Ectodermal cell (in vitro differentiated cells): ENCODE data around the gene TNS3.
A peak's percentile ranks its signal among the peaks of the same experiment; 100 is the strongest.

Source experiments
- H3K27ac ChIP-seq: 2 replicates; pipeline ENCODE4 v1.7.0; 2013; ENCODE audit warnings: mild to moderate bottlenecking, low read depth, low read length; ENCODE audit not compliant: insufficient read depth, poor library complexity, severe bottlenecking
- H3K27me3 ChIP-seq: 2 replicates; pipeline ENCODE4 v1.7.0; 2013; ENCODE audit warnings: mild to moderate bottlenecking, low read length; ENCODE audit not compliant: insufficient read depth, control insufficient read depth, poor library complexity, severe bottlenecking
- H3K36me3 ChIP-seq: one replicate; pipeline ENCODE4 v1.7.0; 2013; ENCODE audit warnings: low read length; ENCODE audit not compliant: control insufficient read depth, insufficient read depth
- H3K4me1 ChIP-seq: one replicate; pipeline ENCODE4 v1.7.0; 2013; ENCODE audit warnings: low read length; ENCODE audit not compliant: control insufficient read depth, insufficient read depth
- H3K4me3 ChIP-seq: 2 replicates; pipeline ENCODE4 v1.7.0; 2013; ENCODE audit warnings: low read depth, low read length, control low read depth; ENCODE audit not compliant: insufficient read depth
- H3K9me3 ChIP-seq: 2 replicates; pipeline ENCODE4 v1.7.0; 2013; ENCODE audit warnings: mild to moderate bottlenecking, low read length, moderate library complexity; ENCODE audit not compliant: control insufficient read depth
- WGBS, 2 experiments: methylation state at CpG; one replicate each; pipeline ENCODE4 v1.1.7; 2013; ENCODE audit warnings: missing lambda C conversion rate in 2 of 2; 5-methylcytosine and 5-hydroxymethylcytosine counted together

The TNS3 gene

GRCh38 chr7:47254081-47254977 is 327.6 kb downstream of the TNS3 start:
- H3K4me3 ChIP-seq, result peak overlapping the region; percentile 50
- H3K4me1 ChIP-seq, result peaks cover 6% of the 10 kb centered on the region
- H3K36me3 ChIP-seq, result no peaks in the 10 kb centered on the region
- 5% methylated on average over 64 of the region's 64 CpGs for WGBS, 2 experiments
- H3K9me3 ChIP-seq, result no peaks in the 10 kb centered on the region
- H3K27me3 ChIP-seq, result no peaks in the 10 kb centered on the region
- H3K27ac ChIP-seq, result no peak overlapping the region

- 14 to 18% methylated on average over 14 of the region's 14 CpGs for WGBS, 2 experiments
- Histone ChIP-seq H3K27ac (no peak overlapping the region), H3K4me1 (peaks cover 6% of the 10 kb centered on the region), H3K27me3 (no peaks in the 10 kb centered on the region), H3K9me3 (no peaks in the 10 kb centered on the region), H3K36me3 (no peaks in the 10 kb centered on the region), H3K4me3 (peak overlapping the region; percentile 50)
Observed at GRCh38 chr7:47253650-47254080, 328.2 kb downstream of the TNS3 start.

- Histone ChIP-seq H3K27me3 (no peaks in the 10 kb centered on the region), H3K36me3 (no peaks in the 10 kb centered on the region), H3K4me3 (no peak overlapping the region), H3K27ac (no peak overlapping the region), H3K9me3 (no peaks in the 10 kb centered on the region), H3K4me1 (peaks cover 6% of the 10 kb centered on the region)
- whole genome bisulfite sequencing, 2 experiments, result 86 to 94% methylated on average over 5 of the region's 5 CpGs
Observed at GRCh38 chr7:47252675-47253074, 329.2 kb downstream of the TNS3 start.

- H3K4me3 ChIP-seq, result no peak overlapping the region
- WGBS, 2 experiments, result 90 to 97% methylated on average over 2 of the region's 2 CpGs
- peaks cover 6% of the 10 kb centered on the region for H3K4me1 ChIP-seq
Observed at GRCh38 chr7:47249361-47249760, 332.6 kb downstream of the TNS3 start.

GRCh38 chr7:47248797-47249196 is 333.1 kb downstream of the TNS3 start:
- WGBS, 2 experiments, result 89 to 93% methylated on average over 3 of the region's 3 CpGs
- peaks cover 6% of the 10 kb centered on the region for H3K4me1 ChIP-seq
- H3K36me3 ChIP-seq, result no peaks in the 10 kb centered on the region
- no peaks in the 10 kb centered on the region for H3K9me3 ChIP-seq
- H3K27ac ChIP-seq, result no peak overlapping the region
- H3K27me3 ChIP-seq, result no peaks in the 10 kb centered on the region
- no peak overlapping the region for H3K4me3 ChIP-seq

More at GRCh38 chr7:47249361-47249760, 332.6 kb downstream of the TNS3 start:
- no peaks in the 10 kb centered on the region for H3K27me3 ChIP-seq
- H3K27ac ChIP-seq, result no peak overlapping the region
- no peaks in the 10 kb centered on the region for H3K9me3 ChIP-seq
- H3K36me3 ChIP-seq, result no peaks in the 10 kb centered on the region

- 92 to 94% methylated on average over 5 of the region's 5 CpGs for WGBS, 2 experiments
- Histone ChIP-seq H3K4me1 (no peaks in the 10 kb centered on the region), H3K4me3 (no peak overlapping the region), H3K27ac (no peak overlapping the region), H3K36me3 (no peaks in the 10 kb centered on the region), H3K27me3 (no peaks in the 10 kb centered on the region), H3K9me3 (no peaks in the 10 kb centered on the region)
Observed at GRCh38 chr7:47247132-47247531, 334.8 kb downstream of the TNS3 start.

GRCh38 chr7:47244692-47245091 is 337.2 kb downstream of the TNS3 start:
- H3K4me3 ChIP-seq, result no peak overlapping the region

GRCh38 chr7:47241112-47242065 is 340.5 kb downstream of the TNS3 start:
- no peak overlapping the region for H3K27ac ChIP-seq
- H3K36me3 ChIP-seq, result no peaks in the 10 kb centered on the region
- H3K9me3 ChIP-seq, result no peaks in the 10 kb centered on the region
- no peak overlapping the region for H3K4me3 ChIP-seq
- no peaks in the 10 kb centered on the region for H3K4me1 ChIP-seq
- no peaks in the 10 kb centered on the region for H3K27me3 ChIP-seq
- 91 to 94% methylated on average over 10 of the region's 10 CpGs for WGBS, 2 experiments

More at GRCh38 chr7:47244692-47245091, 337.2 kb downstream of the TNS3 start:
- no peaks in the 10 kb centered on the region for H3K27me3 ChIP-seq
- no peaks in the 10 kb centered on the region for H3K4me1 ChIP-seq
- H3K36me3 ChIP-seq, result no peaks in the 10 kb centered on the region
- H3K27ac ChIP-seq, result no peak overlapping the region
- no peaks in the 10 kb centered on the region for H3K9me3 ChIP-seq

- H3K9me3 ChIP-seq, result no peaks in the 10 kb centered on the region
- no peaks in the 10 kb centered on the region for H3K36me3 ChIP-seq
- no peaks in the 10 kb centered on the region for H3K4me1 ChIP-seq
- H3K4me3 ChIP-seq, result no peak overlapping the region
- H3K27me3 ChIP-seq, result no peaks in the 10 kb centered on the region
- no peak overlapping the region for H3K27ac ChIP-seq
- 88 to 97% methylated on average over 3 of the region's 3 CpGs for WGBS, 2 experiments
Observed at GRCh38 chr7:47239931-47240421, 341.9 kb downstream of the TNS3 start.

- Histone ChIP-seq H3K36me3 (no peaks in the 10 kb centered on the region), H3K27ac (no peak overlapping the region), H3K27me3 (no peaks in the 10 kb centered on the region), H3K4me3 (no peak overlapping the region), H3K4me1 (no peaks in the 10 kb centered on the region), H3K9me3 (no peaks in the 10 kb centered on the region)
- 80 to 81% methylated on average over 7 of the region's 7 CpGs for WGBS, 2 experiments
Observed at GRCh38 chr7:47239034-47239433, 342.9 kb downstream of the TNS3 start.
